Measurements from ENCODE around the gene PMM2.

The PMM2 gene

GRCh38 chr16:8849411-8850011 is 51.9 kb downstream of the PMM2 start:
- no peak for DNase-seq

DNA sequence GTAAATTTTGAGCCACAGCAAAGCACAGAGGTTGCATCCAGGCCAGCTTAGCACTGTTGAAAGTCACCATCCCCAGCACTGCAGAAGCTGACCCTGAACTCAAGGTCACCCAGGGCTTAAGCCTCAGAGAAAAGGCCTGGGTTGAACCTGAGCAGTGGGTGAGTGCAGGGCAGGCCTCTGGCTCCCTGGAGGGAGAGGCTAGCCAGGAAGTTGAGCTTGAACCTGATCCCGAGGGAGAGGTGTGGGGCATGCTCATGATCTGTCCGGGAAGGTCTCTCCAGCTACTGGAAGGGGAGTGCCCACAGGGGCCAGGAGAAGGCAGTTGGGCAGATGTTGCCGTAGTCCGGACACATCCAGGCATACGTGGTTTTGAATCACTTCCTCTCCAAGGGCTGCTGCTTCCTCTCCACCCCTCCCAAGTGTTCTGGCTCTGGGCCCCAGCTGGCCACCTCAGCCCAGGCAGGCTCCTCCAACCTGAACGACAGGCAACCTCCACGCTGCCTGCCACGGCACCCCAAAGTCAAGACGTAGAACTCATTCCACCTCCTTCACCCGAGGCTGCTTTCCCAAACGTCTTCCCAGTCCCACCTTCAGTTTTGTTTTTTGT is 52.7 kb downstream of the PMM2 start:
- no peak for DNase-seq

- no peak for DNase-seq
These were observed 54.2 kb downstream of the PMM2 start for GRCh38 chr16:8851761-8852403.

DNA sequence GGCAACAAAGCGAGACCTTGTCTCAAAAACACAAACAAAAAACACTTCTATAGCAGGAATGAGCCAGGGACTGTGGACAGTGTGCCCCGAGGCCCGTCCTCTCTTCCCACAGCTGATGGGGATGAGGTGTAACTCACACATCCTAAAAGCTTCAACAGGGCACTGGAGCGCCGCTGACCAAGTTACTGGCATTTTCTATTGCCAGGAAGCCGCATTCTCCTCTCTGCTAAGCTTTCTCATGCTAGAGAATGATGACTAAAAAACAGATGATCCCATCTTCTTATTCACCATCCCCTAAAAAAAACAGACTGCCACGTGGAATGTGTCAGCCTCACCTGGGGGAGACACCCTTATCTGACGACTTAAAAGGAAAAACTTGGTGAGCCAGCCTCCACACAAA is 54.9 kb downstream of the PMM2 start:
- no peak for DNase-seq

- no peak for DNase-seq
These were observed 55.5 kb downstream of the PMM2 start for GRCh38 chr16:8853150-8853549.

GRCh38 chr16:8853611-8854010 is 56.0 kb downstream of the PMM2 start:
- DNase-seq, result no peak

- no peak for DNase-seq
These were observed 56.8 kb downstream of the PMM2 start for GRCh38 chr16:8854298-8854948.

DNA sequence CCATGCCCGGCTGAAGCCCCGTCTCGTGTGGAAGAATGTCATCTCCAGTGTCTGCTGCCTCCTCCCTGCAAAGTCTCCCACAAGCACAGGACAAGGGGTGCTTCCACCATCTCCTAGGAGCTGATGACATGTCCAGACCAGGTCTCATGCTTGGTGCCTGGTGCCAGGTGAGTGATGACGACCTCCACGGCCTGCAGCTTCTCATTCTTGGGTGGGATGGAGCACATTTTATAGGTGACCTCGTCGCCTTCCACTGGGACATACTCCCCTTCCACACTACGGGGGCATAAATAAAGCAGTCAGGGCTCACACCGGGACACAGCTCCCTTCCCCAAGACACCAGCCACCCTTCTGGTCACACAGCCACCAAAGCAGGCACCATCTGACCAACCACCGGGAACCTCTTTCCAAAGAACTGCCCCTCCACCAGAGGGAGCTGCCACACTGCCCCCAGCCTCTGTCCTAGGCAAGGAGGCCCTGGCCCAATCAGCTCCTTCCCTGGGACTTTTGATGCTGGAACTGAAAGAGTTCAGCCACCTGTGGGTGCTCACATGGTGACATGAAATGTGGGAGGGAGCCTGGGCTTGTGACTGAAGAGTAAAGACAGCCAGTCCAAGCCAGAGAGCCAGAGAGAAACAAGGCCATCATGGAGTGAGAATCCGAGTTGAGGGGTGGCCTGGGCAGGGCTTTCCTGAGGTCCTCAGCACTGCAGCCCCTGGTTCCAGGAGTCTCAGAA is 57.6 kb downstream of the PMM2 start:
- no peak for DNase-seq

DNA sequence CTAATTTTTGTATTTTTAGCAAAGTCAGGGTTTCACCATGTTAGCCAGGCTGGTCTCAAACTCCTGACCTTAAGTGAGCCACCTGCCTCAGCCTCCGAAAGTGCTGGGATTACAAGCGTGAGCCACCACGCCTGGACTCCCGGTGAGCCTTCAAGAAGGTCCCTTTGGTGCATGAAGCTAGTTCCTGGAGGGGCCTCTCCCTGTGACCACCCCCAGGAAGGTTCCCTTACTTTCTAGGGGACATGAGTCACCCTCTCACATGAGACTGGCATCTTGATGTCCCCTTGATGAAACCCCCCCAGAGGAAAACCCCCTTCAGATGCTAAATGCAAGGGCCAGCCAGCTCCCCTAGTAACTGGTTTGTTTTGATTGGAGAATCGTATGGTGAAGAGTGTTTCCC is 58.3 kb downstream of the PMM2 start:
- no peak for DNase-seq

GRCh38 chr16:8858994-8859912 is 61.6 kb downstream of the PMM2 start:
- DNase-seq, result no peak

DNA sequence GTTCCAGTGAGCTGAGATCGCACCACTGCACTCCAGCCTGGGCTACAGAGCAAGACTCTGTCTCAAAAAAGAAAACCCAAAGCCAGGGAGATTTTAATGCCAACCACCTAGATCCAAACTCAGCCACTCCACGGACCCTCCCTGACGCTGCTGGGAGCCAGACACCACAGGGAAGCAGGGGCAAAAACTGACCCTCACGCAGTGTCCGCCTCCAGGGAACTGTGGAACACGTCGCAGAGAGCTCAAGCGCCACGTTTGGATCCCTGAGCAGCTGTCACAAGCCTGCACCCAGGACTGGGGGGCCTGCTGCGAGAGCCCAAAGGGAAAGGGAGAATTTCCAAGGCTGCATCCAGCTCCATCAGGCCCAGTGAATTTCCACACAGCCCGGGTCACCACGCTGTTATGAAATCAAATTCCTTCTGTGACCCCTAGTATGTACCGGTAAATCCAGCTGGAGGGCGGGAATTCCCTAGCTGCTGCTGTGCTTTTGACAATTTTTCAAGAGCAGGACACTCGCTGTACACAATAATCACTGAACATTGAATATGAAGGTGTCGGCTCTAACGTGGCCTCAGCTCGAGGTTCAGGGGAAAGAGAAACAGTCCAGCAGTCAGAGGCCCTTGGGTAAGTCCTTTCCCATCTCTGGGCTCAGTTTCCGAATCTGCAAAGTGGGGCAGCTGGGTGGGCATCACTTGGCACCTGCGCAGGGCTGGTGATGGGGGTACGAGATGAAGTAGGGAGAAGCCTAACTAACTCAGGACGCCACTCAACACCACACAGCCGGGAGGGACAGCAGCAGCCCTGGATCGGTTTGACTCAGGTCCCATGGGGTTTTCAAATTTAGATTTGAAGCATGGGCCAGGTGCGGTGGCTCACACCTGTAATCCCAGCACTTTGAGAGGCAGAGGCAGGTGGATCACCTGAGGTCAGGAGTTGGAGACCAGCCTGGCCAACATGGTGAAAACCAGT is 62.6 kb downstream of the PMM2 start:
- DNase-seq, result no peak

GRCh38 chr16:8861563-8862308 is 64.1 kb downstream of the PMM2 start:
- peak in 13 of 58 donors; percentile 12 to 49 (median 21) for DNase-seq

- DNase-seq, result no peak
These were observed 64.9 kb downstream of the PMM2 start for GRCh38 chr16:8862309-8863130.

DNA sequence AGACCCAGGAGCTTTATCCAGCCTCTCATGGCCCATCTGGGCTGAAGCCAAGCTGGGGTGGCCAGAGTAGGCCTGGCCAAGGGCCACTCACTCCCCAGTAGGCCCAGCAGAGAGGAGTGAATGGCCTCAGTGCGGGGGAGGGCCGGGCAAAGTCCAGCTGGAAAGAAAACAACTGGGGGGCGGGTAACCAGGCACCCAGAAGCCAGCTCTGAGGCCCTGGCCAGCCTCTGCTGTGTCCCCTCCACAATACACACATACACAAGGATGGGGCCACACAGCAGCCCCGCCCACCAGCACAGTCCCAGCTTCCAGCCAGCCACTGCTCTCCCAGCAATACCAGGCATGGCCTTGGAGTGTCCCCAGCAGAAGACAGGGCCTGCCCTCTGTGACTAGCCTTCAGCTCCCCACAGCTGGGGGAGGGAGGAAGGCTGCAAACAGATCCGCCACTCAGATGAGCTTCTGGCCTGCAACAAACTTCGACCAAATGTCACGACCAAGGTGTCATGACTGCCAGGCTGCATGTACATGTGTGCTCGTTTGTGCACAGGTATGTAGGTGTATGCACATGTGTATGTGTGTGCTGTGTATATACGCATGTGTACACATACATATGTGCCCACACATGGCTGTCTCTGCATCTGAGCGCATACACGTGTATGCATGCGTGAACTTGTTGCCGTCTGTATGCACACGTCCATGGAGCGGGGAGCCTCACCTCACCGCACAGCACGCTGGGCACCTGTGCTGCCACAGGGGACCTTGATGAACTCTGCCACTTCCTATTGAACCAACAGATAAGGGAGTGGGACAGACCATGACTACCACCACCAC is 66.2 kb downstream of the PMM2 start:
- DNase-seq, result peak in 56 of 58 donors; percentile 31 to 98 (median 86)

GRCh38 chr16:8864480-8865110 is 67.0 kb downstream of the PMM2 start:
- DNase-seq, result no peak

Measured in anterior cingulate cortex (tissue), 58 donors.